Sigmoid colon (tissue), 7 donors: Measurements from ENCODE around the gene FGF14. TPM values are rescaled to one million over a fixed set of nuclear protein-coding genes. Genes with fewer than 3 reads are reported as not detected.
"Not testable (repeated sequence)": the region's sequence is repeated elsewhere in the genome, so short reads cannot be mapped to it uniquely, and the experiment has no call there.

Source experiments
- DNase-seq: peaks from one replicate; pipeline ENCODE4 v3.0.0-alpha.2; 2019
- H3K27ac ChIP-seq, 4 donors: fragments of 200-600 bp; sonication (generic); one replicate each; pipeline ENCODE4 v1.5.1; 2016 to 2019; ENCODE audit warnings: mild to moderate bottlenecking in 1 of 4
- H3K27me3 ChIP-seq, 3 donors: fragments of 200-600 bp; sonication (generic); one replicate each; pipeline ENCODE4 v1.5.1; 2019; ENCODE audit warnings: mild to moderate bottlenecking in 1 of 3
- H3K36me3 ChIP-seq, 4 donors: fragments of 200-600 bp; sonication (generic); one replicate each; pipeline ENCODE4 v1.5.1; 2016 to 2019
- H3K4me1 ChIP-seq, 4 donors: fragments of 200-600 bp; sonication (generic); one replicate each; pipeline ENCODE4 v1.5.1; 2017 to 2019
- H3K4me3 ChIP-seq, 4 donors: fragments of 200-600 bp; sonication (generic); one replicate each; pipeline ENCODE4 v1.5.1; 2017 to 2019; ENCODE audit warnings: mild to moderate bottlenecking in 2 of 4, moderate library complexity in 1 of 4
- H3K9me3 ChIP-seq, 4 donors: fragments of 200-600 bp in 3 of 4; sonication (generic) in 3 of 4; one replicate each; pipeline versions ENCODE4 v1.5.1 to v1.6.1; 2013 to 2019
- CTCF ChIP-seq, 4 experiments: fragments of 450-650 bp in 3 of 4; fragments of 200-600 bp in 1 of 4; IDR thresholded peaks; one replicate each; pipeline ENCODE4 v1.5.1; 2016 to 2019; ENCODE audit warnings: antibody characterized with exemption in 4 of 4, mild to moderate bottlenecking in 3 of 4, moderate library complexity in 2 of 4
- EP300 ChIP-seq, 4 donors: sonication (generic); formaldehyde crosslinking; IDR thresholded peaks; one replicate each; pipeline ENCODE4 v1.6.1; 2017; ENCODE audit warnings: antibody characterized with exemption in 4 of 4
- POLR2A ChIP-seq, 2 donors: fragments of 450-650 bp; IDR thresholded peaks; one replicate each; pipeline ENCODE4 v1.6.1; 2016; ENCODE audit warnings: antibody characterized with exemption in 2 of 2, mild to moderate bottlenecking in 2 of 2, moderate library complexity in 2 of 2
- POLR2AphosphoS5 ChIP-seq, 4 donors: sonication (generic); formaldehyde crosslinking; IDR thresholded peaks; one replicate each; pipeline ENCODE4 v1.6.1; 2017; ENCODE audit warnings: antibody characterized with exemption in 4 of 4
- WGBS, 2 donors: extraction: QIAGEN DNeasy Blood & Tissue Kit; methylation state at CpG; one replicate each; pipeline ENCODE4 v1.1.7; 2013; 5-methylcytosine and 5-hydroxymethylcytosine counted together
- intact Hi-C: fragments of 100-400 bp; cut with DNase I; formaldehyde crosslinking; loops from one replicate; pipeline ENCODE4 v1.15.1; 2023
- polyA plus RNA-seq, 3 donors: library from polyadenylated mRNA; stranded (reverse); fragments of 200-250 nt; gene quantifications; one replicate each; pipeline ENCODE4 v1.2.3, GENCODE V29; 2013
- total RNA-seq, 4 donors: library from RNA; depleted of rRNA; stranded (reverse); fragments of >200 nt; gene quantifications; one replicate each; pipeline ENCODE4 v1.1.0, GENCODE V29; 2016
- donor health status: healthy with polysubstance abuse.
- donor health status: Bipolar disorder and iron deficiency.
- donor health status: healthy.

FGF14 gene
- total and polyA plus RNA-seq, 7 donors: under 0.01 to 1.6 (median 1.1) TPM

GRCh38 chr13:102090532-102090931, 311.3 kb downstream of the FGF14 start:
- Histone ChIP-seq H3K9me3 (no peaks in the 10 kb centered on the region), H3K36me3 (no peaks in the 10 kb centered on the region), H3K27ac (no peak overlapping the region), H3K27me3 (no peaks in the 10 kb centered on the region), H3K4me1 (no peaks in the 10 kb centered on the region), H3K4me3 (no peak overlapping the region)
- WGBS, 2 donors: 83 to 88% methylated on average over 8 of the region's 8 CpGs
- intact Hi-C loops: no loop called here
- no peak for TF ChIP-seq POLR2A (IDR thresholded peaks at IDR 0.05)
- no peak for TF ChIP-seq POLR2AphosphoS5 (IDR thresholded peaks at IDR 0.05)
- TF ChIP-seq EP300 (IDR thresholded peaks at IDR 0.05): no peak
- no peak for TF ChIP-seq CTCF (IDR thresholded peaks at IDR 0.05)
- no peak for DNase-seq

- TF ChIP-seq POLR2AphosphoS5 (IDR thresholded peaks at IDR 0.05) (no peak), EP300 (IDR thresholded peaks at IDR 0.05) (no peak), POLR2A (IDR thresholded peaks at IDR 0.05) (no peak), CTCF (IDR thresholded peaks at IDR 0.05) (no peak)
- no peak for DNase-seq
- Histone ChIP-seq H3K4me1 (no peaks in the 10 kb centered on the region), H3K36me3 (no peaks in the 10 kb centered on the region), H3K27me3 (no peaks in the 10 kb centered on the region), H3K9me3 (no peaks in the 10 kb centered on the region), H3K4me3 (no peak overlapping the region), H3K27ac (no peak overlapping the region)
- intact Hi-C loops: no loop called here
Measured at GRCh38 chr13:102089722-102090121, 312.1 kb downstream of the FGF14 start.

GRCh38 chr13:102089177-102089576, 312.7 kb downstream of the FGF14 start:
- 54 to 59% methylated on average over 2 of the region's 2 CpGs for WGBS, 2 donors

GRCh38 chr13:102073251-102073650, 328.6 kb downstream of the FGF14 start:
- 69 to 88% methylated on average over 1 of the region's 1 CpG for WGBS, 2 donors
- no peak overlapping the region for H3K4me3 ChIP-seq
- no peaks in the 10 kb centered on the region for H3K4me1 ChIP-seq
- intact Hi-C loops: no loop called here
- no peak for TF ChIP-seq EP300 (IDR thresholded peaks at IDR 0.05)
- TF ChIP-seq CTCF (IDR thresholded peaks at IDR 0.05): no peak
- no peak for TF ChIP-seq POLR2A (IDR thresholded peaks at IDR 0.05)
- no peak for TF ChIP-seq POLR2AphosphoS5 (IDR thresholded peaks at IDR 0.05)
- no peaks in the 10 kb centered on the region for H3K36me3 ChIP-seq
- no peak for DNase-seq
- no peak overlapping the region for H3K27ac ChIP-seq
- H3K9me3 ChIP-seq: no peaks in the 10 kb centered on the region
- no peaks in the 10 kb centered on the region for H3K27me3 ChIP-seq

More at GRCh38 chr13:102089177-102089576, 312.7 kb downstream of the FGF14 start:
- intact Hi-C loops: no loop called here
- Histone ChIP-seq H3K9me3 (no peaks in the 10 kb centered on the region), H3K27me3 (no peaks in the 10 kb centered on the region), H3K36me3 (no peaks in the 10 kb centered on the region), H3K27ac (no peak overlapping the region), H3K4me1 (no peaks in the 10 kb centered on the region), H3K4me3 (no peak overlapping the region)
- no peak for TF ChIP-seq CTCF (IDR thresholded peaks at IDR 0.05)
- no peak for TF ChIP-seq POLR2AphosphoS5 (IDR thresholded peaks at IDR 0.05)
- TF ChIP-seq EP300 (IDR thresholded peaks at IDR 0.05): no peak
- no peak for TF ChIP-seq POLR2A (IDR thresholded peaks at IDR 0.05)
- DNase-seq: no peak

- Histone ChIP-seq H3K4me1 (no peaks in the 10 kb centered on the region), H3K36me3 (no peaks in the 10 kb centered on the region), H3K9me3 (no peaks in the 10 kb centered on the region), H3K27ac (no peak overlapping the region), H3K27me3 (no peaks in the 10 kb centered on the region), H3K4me3 (no peak overlapping the region)
- 84 to 90% methylated on average over 6 of the region's 6 CpGs for WGBS, 2 donors
- no peak for TF ChIP-seq POLR2AphosphoS5 (IDR thresholded peaks at IDR 0.05)
- TF ChIP-seq CTCF (IDR thresholded peaks at IDR 0.05): no peak
- TF ChIP-seq EP300 (IDR thresholded peaks at IDR 0.05): no peak
- TF ChIP-seq POLR2A (IDR thresholded peaks at IDR 0.05): no peak
- intact Hi-C loops: no loop called here
- no peak for DNase-seq
Measured at GRCh38 chr13:102071711-102072110, 330.1 kb downstream of the FGF14 start.

GRCh38 chr13:102068323-102068722, 333.5 kb downstream of the FGF14 start:
- H3K36me3 ChIP-seq, H3K4me3 ChIP-seq, intact Hi-C loops, H3K4me1 ChIP-seq, DNase-seq, H3K27ac ChIP-seq, H3K27me3 ChIP-seq, H3K9me3 ChIP-seq: not testable (repeated sequence)
- 89 to 96% methylated on average over 20 to 26 of the region's 28 CpGs for WGBS, 2 donors
